HG02642 (cell line): Measurements from ENCODE around the gene AKT1.
A peak's percentile ranks its signal among the peaks of the same experiment; 100 is the strongest.
"Not testable (repeated sequence)": the region's sequence is repeated elsewhere in the genome, so short reads cannot be mapped to it uniquely, and the experiment has no call there.

Experiments
- ATAC-seq: cut with Tn5 transposase; IDR thresholded peaks from one replicate; pipeline ENCODE4 v1.9.1; 2021; ENCODE audit warnings: mild to moderate bottlenecking; ENCODE audit not compliant: unreplicated experiment, poor library complexity

The AKT1 gene

GRCh38 chr14:104794993-104795780, at the start of gene AKT1:
AKT1 (minus strand) TSS chr14:104795748; CDS start chr14:104792643, 3,105 bp downstream.
- ATAC-seq = peak; percentile 37

- ATAC-seq = no peak
These were observed 49.6 kb upstream of the AKT1 start for GRCh38 chr14:104845033-104845666.

- ATAC-seq = no peak
These were observed 48.9 kb upstream of the AKT1 start for GRCh38 chr14:104844306-104845032.

GRCh38 chr14:104843442-104844305, 48.1 kb upstream of the AKT1 start:
- ATAC-seq = no peak

GRCh38 chr14:104843006-104843405, 47.5 kb upstream of the AKT1 start:
- ATAC-seq = no peak

- no peak for ATAC-seq
These were observed 46.2 kb upstream of the AKT1 start for GRCh38 chr14:104841730-104842129.

- ATAC-seq = not testable (repeated sequence)
These were observed 40.8 kb upstream of the AKT1 start for GRCh38 chr14:104836171-104836935.

GRCh38 chr14:104830781-104831180, 35.2 kb upstream of the AKT1 start:
- ATAC-seq = no peak

GRCh38 chr14:104827177-104828055, 31.9 kb upstream of the AKT1 start:
- ATAC-seq = no peak

GRCh38 chr14:104826861-104827176, 31.3 kb upstream of the AKT1 start:
- ATAC-seq = no peak

- ATAC-seq = peak; percentile 76
These were observed 30.8 kb upstream of the AKT1 start for GRCh38 chr14:104826189-104826860.

GRCh38 chr14:104824353-104824997, 28.9 kb upstream of the AKT1 start:
- ATAC-seq = no peak

- no peak for ATAC-seq
These were observed 27.5 kb upstream of the AKT1 start for GRCh38 chr14:104822821-104823615.

GRCh38 chr14:104821971-104822608, 26.5 kb upstream of the AKT1 start:
- ATAC-seq = no peak

- ATAC-seq = no peak
These were observed 25.8 kb upstream of the AKT1 start for GRCh38 chr14:104821229-104821945.
